Measurements from ENCODE around the gene OR2T3.
"Not testable (repeated sequence)": the region's sequence is repeated elsewhere in the genome, so short reads cannot be mapped to it uniquely, and the experiment has no call there.

Gene OR2T3

DNA sequence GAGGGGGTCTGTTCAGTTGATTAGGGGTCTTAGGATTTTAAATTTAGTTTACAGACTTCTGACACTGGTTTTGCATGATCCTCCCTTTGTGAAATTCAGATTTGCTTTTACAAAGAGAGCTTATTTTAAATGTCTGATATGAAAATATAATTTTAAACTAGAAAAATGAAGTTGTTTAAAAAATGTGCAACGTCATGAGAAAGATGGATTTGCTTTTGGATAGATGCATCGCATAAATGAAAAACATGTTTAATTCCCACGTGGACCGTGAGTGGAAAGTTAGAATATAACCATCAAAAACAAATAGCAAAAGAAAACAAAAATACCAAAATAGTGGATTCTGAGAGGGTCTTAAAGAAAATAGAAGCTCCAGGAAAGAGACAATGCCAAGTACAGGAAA is 2.0 kb upstream of the OR2T3 start:
- no peak for DNase-seq (ENCODE audit: low spot score)
- FAIRE-seq, result no peak

DNA sequence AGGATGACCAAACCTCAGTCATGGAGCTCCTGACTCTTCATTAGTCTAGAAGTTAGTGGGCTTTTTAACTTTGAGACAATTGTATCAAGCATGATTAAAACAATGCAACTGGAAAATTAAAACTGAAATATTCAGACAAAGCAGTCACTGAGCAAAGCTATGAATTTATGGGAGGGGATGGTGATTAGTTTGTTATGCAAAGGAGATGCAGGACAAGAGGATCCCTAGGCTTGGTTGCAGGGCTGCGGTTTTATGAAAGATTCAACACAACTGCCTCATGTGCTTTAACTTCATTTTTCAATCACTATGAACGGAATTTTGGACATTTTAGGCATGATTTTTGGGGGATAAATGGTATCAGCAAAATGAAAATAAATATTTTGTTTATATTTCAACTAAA is 1.0 kb upstream of the OR2T3 start:
- DNase-seq (ENCODE audit: low spot score), result not testable (repeated sequence)

DNA sequence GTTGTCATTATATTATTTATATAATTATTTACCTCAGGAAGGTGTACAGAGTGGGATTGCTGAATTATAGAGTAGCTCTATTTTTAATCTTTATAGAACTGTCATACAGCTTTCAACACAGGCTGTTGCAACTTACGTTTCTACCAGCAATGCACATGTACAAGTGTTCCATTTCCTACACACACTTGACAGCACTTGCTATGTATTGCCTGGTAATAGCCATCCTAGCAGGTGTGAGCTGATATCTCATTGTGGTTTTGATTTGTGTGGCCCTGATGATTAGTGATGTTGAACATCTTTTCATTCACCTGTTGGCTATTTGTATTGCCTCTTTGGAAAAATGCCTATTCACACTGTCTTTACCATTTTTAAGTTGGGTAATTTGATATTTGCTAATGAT is 2.5 kb downstream of the OR2T3 start:
- DNase-seq (ENCODE audit: low spot score), result not testable (repeated sequence)
- peak; percentile 40 for FAIRE-seq

More for the DNA sequence above, 1.0 kb upstream of the OR2T3 start:
- not testable (repeated sequence) for FAIRE-seq

DNA sequence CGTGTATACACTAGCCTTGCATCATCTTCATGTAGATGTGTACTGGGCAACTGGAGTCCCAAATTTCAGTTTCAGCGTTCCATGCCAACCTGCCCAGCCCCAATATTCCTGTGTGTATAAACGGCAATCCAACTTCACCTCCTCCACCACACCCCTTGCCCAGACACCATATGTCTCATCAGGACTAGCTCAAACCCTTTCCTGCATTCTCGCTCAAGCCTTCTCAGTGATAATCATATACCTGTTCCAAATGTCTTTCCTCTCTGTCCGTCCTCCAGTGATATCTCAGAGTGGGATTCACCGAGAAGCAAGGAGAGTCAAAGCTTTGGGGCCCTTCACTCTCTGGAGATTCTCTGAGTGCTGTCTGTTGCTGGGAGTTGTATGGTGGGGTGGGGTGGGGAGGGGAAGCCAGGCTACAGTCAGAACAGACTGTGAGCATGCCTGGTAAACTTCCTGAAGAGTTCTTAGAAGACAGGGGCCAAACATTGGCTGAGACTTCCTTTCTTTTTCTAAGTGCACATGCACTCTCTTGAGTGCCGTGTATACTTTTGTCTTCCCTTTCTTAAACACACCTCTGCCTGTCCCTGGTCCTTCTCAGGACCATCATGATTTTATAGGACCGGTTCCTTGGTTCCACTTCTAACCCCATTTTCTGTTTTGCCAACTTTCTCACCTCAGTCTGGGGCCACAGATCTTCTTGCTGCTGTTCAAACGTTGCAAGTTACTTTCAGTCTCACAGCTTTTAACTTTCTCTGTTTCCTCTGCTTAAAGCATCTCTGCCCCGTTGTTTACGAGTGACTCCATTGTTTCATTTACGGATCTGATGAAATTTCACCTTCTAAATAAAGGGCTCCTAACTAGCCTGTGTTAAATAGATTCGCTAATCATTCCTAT is 8.8 kb downstream of the OR2T3 start:
- not testable (repeated sequence) for DNase-seq (ENCODE audit: low spot score); FAIRE-seq

DNA sequence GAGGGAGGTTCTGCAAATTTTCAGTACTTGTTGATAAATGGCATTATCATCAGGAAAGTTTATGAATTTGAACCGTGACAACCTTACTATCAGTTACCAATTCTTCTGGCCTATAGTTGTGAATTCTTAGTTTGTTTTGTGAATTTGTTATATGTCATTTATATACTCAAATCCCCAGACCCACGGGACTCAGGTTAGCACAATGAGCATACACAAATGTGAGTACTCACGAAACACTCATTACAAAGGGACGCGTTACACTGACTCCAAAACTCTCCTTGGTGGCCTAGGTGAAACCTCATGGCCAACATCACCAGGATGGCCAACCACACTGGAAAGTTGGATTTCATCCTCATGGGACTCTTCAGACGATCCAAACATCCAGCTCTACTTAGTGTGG is 15.1 kb downstream of the OR2T3 start, which contains the start of gene OR2T5:
Gene OR2T5 (plus strand): TSS at position 301 of the 400 bp plus-strand sequence. CDS start 0 bp downstream, at position 301.
- DNase-seq (ENCODE audit: low spot score); FAIRE-seq: not testable (repeated sequence)

DNA sequence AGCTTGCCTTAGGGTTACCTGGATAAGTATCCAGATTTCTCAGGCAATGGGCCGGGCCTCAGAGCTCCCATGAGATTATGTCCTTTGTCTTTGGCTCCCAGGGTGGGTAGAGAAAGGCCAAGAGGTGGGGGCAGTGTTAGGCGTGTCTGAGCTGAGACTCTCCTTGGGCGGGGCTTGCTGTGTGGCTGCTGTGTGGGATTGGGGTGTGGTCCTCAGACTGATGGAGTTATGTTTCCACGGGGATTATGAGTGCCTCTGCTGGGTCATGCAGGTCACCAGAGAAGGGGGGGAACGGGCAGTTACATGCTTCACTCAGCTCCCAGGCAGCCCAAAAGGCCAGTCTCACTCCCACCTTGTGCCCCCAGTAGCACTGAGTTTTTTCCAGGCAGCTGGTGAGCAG is 23.5 kb downstream of the OR2T3 start:
- not testable (repeated sequence) for FAIRE-seq; DNase-seq (ENCODE audit: low spot score)

DNA sequence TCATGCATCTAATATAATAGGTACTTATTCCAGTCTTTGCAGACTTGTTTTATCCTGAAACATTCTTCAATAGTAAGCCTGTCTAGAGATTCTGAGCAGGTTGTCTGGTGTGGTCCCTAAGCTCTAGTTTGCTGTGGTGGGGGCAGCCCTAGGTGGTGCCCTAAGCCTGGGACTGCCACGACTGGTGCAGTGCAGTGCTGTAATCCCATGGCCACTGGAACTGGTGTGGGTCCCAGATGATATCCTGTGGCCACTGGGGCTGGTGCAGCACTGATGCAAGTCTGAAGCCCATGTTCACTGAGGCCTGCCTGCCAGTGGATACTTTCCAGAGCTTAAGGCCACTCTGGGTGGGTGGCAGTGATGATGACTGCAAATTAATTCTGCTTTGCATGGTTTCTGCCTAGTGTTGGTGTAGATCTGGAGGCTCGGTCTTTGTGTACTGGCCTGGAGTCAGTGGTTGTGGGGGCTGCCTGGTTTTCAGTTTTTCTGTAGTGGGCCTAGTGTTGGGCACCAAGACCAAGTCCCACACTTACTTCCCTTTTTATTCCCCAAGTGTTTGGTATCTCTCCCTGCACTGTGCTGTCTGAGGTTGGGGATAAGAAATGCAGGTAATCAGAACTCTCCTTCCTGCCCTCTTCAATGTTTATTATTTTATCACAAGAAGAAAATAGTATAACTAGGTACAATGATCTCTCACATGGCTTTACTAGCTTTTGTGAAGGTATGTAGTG is 27.3 kb downstream of the OR2T3 start:
- FAIRE-seq, result not testable (repeated sequence)

DNA sequence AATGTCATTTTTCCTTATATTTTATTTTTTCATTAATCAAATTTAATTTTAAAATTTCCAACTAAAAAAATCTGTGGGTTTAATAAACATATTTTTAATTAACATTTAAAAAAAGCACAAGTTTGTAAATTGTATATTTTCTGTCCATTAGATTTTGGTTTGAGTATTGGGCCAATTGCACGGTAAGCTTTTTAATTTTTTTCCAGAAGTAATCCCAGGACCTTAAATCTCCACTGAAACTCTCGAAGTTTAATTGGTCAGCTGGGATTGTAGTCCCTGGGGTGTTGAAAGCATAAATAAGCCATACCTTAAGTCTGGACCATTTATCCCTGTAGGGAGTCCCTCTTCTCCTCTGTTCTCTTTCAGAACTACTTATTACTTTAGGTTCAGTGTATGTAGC is 34.6 kb downstream of the OR2T3 start, which contains the start of gene OR2G6:
Gene OR2G6 (plus strand): TSS at position 301 of the 400 bp plus-strand sequence. CDS start 13,574 bp downstream, outside the sequence.
- not testable (repeated sequence) for DNase-seq (ENCODE audit: low spot score); FAIRE-seq

More for the DNA sequence above, 27.3 kb downstream of the OR2T3 start:
- not testable (repeated sequence) for DNase-seq (ENCODE audit: low spot score)

DNA sequence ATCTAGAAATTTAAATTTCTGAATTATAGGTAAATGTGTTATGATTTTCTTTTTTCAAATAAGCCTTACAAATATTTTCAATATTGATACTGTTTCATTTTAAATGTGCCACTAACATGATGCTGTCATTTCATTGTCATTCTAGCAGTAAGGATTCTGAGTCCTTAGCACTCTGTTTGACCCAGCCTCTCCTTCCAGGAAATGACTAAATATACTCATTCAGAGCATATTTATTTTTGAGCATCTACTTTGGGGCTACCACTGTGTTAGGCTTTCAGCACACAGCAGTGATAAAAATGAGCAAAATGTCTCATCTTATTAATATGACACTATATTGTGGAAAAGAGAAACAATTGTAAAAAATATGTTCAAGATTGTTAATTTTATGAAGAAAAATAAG is 37.1 kb downstream of the OR2T3 start:
- DNase-seq (ENCODE audit: low spot score); FAIRE-seq: not testable (repeated sequence)

DNA sequence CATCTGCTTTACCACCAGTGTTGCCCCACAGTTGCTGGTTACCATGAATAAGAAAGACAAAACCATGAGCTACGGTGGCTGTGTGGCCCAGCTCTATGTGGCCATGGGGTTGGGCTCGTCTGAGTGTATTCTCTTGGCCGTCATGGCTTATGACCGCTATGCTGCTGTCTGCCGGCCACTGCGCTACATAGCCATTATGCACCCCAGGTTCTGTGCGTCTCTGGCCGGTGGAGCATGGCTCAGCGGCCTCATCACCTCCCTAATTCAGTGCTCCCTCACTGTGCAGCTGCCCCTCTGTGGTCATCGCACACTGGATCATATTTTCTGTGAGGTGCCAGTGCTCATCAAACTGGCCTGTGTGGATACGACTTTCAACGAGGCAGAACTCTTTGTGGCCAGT is 48.7 kb downstream of the OR2T3 start:
- DNase-seq (ENCODE audit: low spot score) (no peak), FAIRE-seq (no peak)

All from urothelium cell line (cell line).